AG04450 (cell line): ENCODE data around the gene GARNL3. TPM values are rescaled to one million over a fixed set of nuclear protein-coding genes. Genes with fewer than 3 reads are reported as not detected.

Source experiments
- CTCF ChIA-PET: fragments of 300-600, 350-600 bp; formaldehyde crosslinking; extraction: SDS; loops from one replicate; lab custom pipeline; 2022; ENCODE audit warnings: antibody characterized with exemption, inconsistent platforms; lab: Charles Lee
- POLR2A ChIA-PET: fragments of 350-600 bp; formaldehyde crosslinking; extraction: SDS; loops from one replicate; lab custom pipeline; 2021; ENCODE audit warnings: antibody characterized with exemption, inconsistent platforms; lab: Yijun Ruan, JAX
- DNase-seq: peaks from one replicate; pipeline ENCODE4 v3.0.0-alpha.2; 2011; ENCODE audit warnings: low read depth, low spot score
- H3K27ac ChIP-seq: one replicate; pipeline ENCODE4 v1.5.1; 2012; ENCODE audit warnings: low read depth, low read length, control low read depth
- H3K27me3 ChIP-seq: one replicate; pipeline ENCODE4 v1.6.0; 2012; ENCODE audit warnings: low read length; ENCODE audit not compliant: control insufficient read depth, insufficient read depth
- H3K4me3 ChIP-seq: 2 replicates; pipeline ENCODE4 v1.5.1; 2011; ENCODE audit warnings: mild to moderate bottlenecking, low read depth, low read length, control low read depth
- H3K9me3 ChIP-seq: 2 replicates; pipeline ENCODE4 v1.5.1; 2012; ENCODE audit warnings: low read length; ENCODE audit not compliant: control insufficient read depth, insufficient read depth
- polyA plus RNA-seq: library from polyadenylated mRNA; depleted of rRNA; stranded (reverse); fragments of >200 nt; gene quantifications from 2 replicates; pipeline ENCODE4 v1.2.3, GENCODE V29; 2011
- TF ChIP-seq, protein P1 (sequence below): IDR thresholded peaks from 2 replicates; pipeline ENCODE4 v1.5.1; 2011; ENCODE audit warnings: low read depth, low read length, control low read depth, inconsistent platforms

GARNL3 gene
- polyA plus RNA-seq, 1 experiment = 2.7 TPM

DNA sequence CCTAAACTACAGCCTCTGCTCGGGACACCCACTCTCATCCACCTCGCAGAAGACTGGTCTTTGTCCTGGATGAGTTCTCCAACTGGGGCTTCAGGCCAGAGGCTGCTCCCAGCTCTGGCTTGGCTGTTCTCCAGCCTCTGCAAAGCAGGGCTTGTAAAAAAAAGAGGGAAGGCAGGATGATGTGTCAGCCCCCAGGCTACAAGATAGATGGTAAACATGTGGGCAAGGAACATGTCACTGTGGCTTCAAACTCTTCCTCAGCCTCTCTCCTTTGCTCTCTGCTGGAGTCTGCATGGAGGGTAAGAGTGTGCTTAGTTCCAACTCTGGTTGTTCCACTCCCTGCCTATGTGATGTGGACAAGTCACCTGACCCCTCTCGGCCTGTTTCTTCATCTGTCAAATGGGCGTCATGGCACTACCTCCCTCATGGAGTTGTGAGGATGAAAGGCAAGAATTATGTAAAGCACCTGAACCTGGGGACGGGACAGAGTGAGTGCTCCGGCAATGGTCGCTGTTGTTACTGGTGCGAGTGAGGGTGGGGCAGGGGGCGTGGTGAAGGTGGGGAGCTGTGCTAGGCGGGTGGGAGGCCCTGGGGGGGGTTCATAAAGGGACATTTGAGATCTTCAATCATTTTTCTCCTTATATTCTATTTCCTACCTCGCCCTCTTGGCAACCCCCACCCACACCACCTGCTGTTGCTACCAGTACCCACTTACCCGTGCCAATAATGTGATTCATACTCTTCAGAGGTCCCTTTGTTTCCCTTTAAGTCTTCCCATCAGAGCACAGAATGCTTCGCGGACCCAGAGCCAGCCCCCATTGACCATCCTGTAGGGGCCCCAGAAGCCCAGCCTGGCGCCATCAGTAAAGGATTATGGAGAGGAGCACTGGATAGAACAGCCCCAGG is 152.8 kb downstream of the GARNL3 start:
- ChIA-PET POLR2A (interaction anchor here (0.7 to 1.5 kb wide), 2 partner anchors 21 to 33 kb away, joined by 3 read pairs; partner anchors contain the start of genes RPL12 and SLC2A8), CTCF (interaction anchor here (0.7 kb wide), 1 partner anchor 136 kb away, joined by 3 read pairs; no protein-coding TSS in a partner anchor)
- peaks cover 12% of the 10 kb centered on the region; the same call in 1 of the 2 replicates for H3K9me3 ChIP-seq
- H3K4me3 ChIP-seq = no peak overlapping the region
- TF ChIP-seq, protein P1, sequence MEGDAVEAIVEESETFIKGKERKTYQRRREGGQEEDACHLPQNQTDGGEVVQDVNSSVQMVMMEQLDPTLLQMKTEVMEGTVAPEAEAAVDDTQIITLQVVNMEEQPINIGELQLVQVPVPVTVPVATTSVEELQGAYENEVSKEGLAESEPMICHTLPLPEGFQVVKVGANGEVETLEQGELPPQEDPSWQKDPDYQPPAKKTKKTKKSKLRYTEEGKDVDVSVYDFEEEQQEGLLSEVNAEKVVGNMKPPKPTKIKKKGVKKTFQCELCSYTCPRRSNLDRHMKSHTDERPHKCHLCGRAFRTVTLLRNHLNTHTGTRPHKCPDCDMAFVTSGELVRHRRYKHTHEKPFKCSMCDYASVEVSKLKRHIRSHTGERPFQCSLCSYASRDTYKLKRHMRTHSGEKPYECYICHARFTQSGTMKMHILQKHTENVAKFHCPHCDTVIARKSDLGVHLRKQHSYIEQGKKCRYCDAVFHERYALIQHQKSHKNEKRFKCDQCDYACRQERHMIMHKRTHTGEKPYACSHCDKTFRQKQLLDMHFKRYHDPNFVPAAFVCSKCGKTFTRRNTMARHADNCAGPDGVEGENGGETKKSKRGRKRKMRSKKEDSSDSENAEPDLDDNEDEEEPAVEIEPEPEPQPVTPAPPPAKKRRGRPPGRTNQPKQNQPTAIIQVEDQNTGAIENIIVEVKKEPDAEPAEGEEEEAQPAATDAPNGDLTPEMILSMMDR = no peak
- H3K27me3 ChIP-seq = no peaks in the 10 kb centered on the region
- H3K27ac ChIP-seq = no peak overlapping the region
- no peak for DNase-seq

- CTCF ChIA-PET = no interaction called here
- no peak for DNase-seq
- Histone ChIP-seq H3K27me3 (no peaks in the 10 kb centered on the region), H3K27ac (no peak overlapping the region), H3K4me3 (no peak overlapping the region), H3K9me3 (peaks cover 12% of the 10 kb centered on the region; the same call in 1 of the 2 replicates)
- POLR2A ChIA-PET = no interaction called here
- TF ChIP-seq, protein P1 = no peak
Observed at GRCh38 chr9:127418037-127418471, 153.5 kb downstream of the GARNL3 start.

DNA sequence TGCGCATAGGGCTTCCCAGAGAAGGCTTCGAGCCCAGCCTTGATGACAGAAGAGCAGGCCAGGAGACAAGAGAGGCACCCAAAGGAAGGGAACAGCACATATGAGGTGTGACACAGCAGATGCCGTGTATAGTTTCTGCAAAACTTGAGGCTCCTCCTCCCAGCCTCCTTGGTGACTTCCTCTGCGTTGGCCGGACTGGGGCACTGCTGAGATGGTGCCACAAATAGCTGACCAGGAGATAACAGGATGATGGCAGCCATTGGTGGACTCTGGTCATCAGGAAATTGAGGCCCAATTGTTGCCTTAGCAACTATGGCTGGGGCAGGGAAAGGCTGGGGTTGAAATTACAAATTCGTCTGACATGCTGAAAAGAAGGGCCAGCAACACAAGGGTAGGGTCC is 154.8 kb downstream of the GARNL3 start:
- DNase-seq = no peak
- Histone ChIP-seq H3K27me3 (no peaks in the 10 kb centered on the region), H3K4me3 (no peak overlapping the region), H3K9me3 (peaks cover 12% of the 10 kb centered on the region; the same call in 1 of the 2 replicates), H3K27ac (no peak overlapping the region)
- ChIA-PET POLR2A (no interaction called here), CTCF (no interaction called here)
- TF ChIP-seq, protein P1 = no peak

GRCh38 chr9:127421057-127421456 is 156.5 kb downstream of the GARNL3 start:
- Histone ChIP-seq H3K9me3 (peaks cover 12% of the 10 kb centered on the region; the same call in 1 of the 2 replicates), H3K27me3 (no peaks in the 10 kb centered on the region), H3K4me3 (no peak overlapping the region), H3K27ac (no peak overlapping the region)
- TF ChIP-seq, protein P1 = no peak
- ChIA-PET CTCF (interaction anchor here (0.6 to 0.7 kb wide), 3 partner anchors 41 to 255 kb away, joined by 3 to 4 read pairs (median 3); partner anchors contain the start of gene GARNL3), POLR2A (no interaction called here)
- DNase-seq = no peak
